Measurements from ENCODE around the gene HSPG2. TPM values are rescaled to one million over a fixed set of nuclear protein-coding genes. Genes with fewer than 3 reads are reported as not detected.
A peak's percentile ranks its signal among the peaks of the same experiment; 100 is the strongest.

Gene HSPG2
- total and polyA plus RNA-seq, 2 of the 8 experiments (the other 6 are each of a cell fraction or from before 2014, with no cell fraction given), result 17.8 to 111 TPM

DNA sequence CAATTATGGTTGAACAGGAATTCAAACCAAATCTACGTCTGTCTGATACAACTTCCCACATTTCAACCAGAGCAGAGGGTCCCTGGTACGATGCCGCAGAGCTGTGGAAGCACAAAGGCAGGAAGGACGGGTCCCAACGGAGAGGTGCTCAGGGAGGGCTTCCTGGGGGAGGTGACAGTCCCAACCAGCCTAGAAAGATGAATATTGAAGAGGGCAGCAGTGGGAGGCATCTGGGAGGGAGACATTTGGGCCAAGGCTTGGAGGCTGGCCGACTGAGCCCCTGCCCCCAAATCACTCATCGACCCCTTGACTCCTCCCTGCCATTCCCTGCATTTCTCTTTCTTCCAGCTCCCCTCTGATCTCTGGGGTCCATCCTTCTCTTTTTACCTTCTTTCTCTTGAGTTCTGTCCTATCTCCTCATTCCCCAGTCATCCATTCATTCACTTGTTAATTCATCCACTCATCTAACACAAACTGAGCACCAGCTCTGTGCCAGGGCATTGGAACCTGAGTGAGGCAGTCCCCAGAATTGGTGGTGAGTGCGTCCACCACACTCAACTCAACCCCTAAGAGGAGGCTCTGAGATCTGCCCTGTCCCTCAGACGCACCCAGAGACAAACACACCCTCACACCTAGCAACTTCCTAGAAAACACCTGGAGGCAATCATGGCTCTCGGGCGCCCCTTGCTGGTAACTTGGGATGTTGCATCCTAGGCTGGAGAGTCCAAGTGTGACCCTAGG, 26.5 kb upstream of the HSPG2 start:
- Histone ChIP-seq H3K9ac (replicated peaks in 1 of 4; ENCODE audit: extremely low read depth in 1 of 4, low read depth in 3 of 4, low read length in 3 of 4) (no peak overlapping the region), H2BK15ac (ENCODE audit: low read length) (no peak overlapping the region), H3K4ac (replicated peaks; ENCODE audit: insufficient read length, low read depth, low read length) (no peak overlapping the region), H2BK20ac (ENCODE audit: low read length) (no peak overlapping the region), H3K79me1 (ENCODE audit: low read depth, low read length) (no peaks in the 10 kb centered on the region), H3K23me2 (ENCODE audit: low read depth, low read length) (no peaks in the 10 kb centered on the region), H3K27me3 (replicated peaks in 1 of 4; ENCODE audit: control insufficient read depth in 3 of 4, extremely low read depth in 1 of 4, insufficient read depth in 3 of 4, low read length in 3 of 4) (no peaks in the 10 kb centered on the region), H4K8ac (ENCODE audit: extremely low read depth, insufficient read depth, low read length) (no peak overlapping the region), H2BK120ac (replicated peaks; ENCODE audit: low read depth, low read length) (no peak overlapping the region), H2BK5ac (ENCODE audit: low read depth, low read length) (no peak overlapping the region), H3K56ac (replicated peaks; ENCODE audit: insufficient read length, low read depth, low read length) (no peak overlapping the region), H2AFZ (ENCODE audit: low read length) (peak overlapping the region; percentile 11; the same call in 1 of the 2 replicates), H3K27ac (ENCODE audit: low read depth, low read length) (no peak overlapping the region), H4K91ac (replicated peaks; ENCODE audit: insufficient read length, low read length) (no peak overlapping the region), H3K4me1 (replicated peaks in 1 of 4; ENCODE audit: control insufficient read depth in 3 of 4, insufficient read depth in 4 of 4, low read length in 3 of 4) (peaks cover 0 to 6% (median 4%) of the 10 kb centered on the region in 4 experiments; a peak in 6 of 7 replicates), H3K36me3 (ENCODE audit: control insufficient read depth in 2 of 4, insufficient read depth in 4 of 4, low read length in 3 of 4) (no peaks in the 10 kb centered on the region), H3K4me2 (ENCODE audit: insufficient read depth in 1 of 2, low read depth in 2 of 2, low read length in 2 of 2) (peak overlapping the region in 1 of 2 experiments; percentile 38; a peak in 2 of 4 replicates), H3K4me3 (ENCODE audit: extremely low read depth in 1 of 4, insufficient read depth in 2 of 4, low read depth in 3 of 4, low read length in 4 of 4) (peak overlapping the region in 1 of 4 experiments; percentile 15; a peak in 1 of 8 replicates), H3K23ac (ENCODE audit: insufficient read length) (no peak overlapping the region), H2BK12ac (ENCODE audit: low read depth, low read length) (no peak overlapping the region), H4K5ac (ENCODE audit: insufficient read length, low read depth, low read length) (no peak overlapping the region), H2AK5ac (ENCODE audit: low read depth, low read length) (no peak overlapping the region), H3K9me3 (ENCODE audit: insufficient read depth in 2 of 2, low read depth in 1 of 2, low read length in 1 of 2) (no peaks in the 10 kb centered on the region), H3K14ac (ENCODE audit: insufficient read length) (no peak overlapping the region), H4K20me1 (replicated peaks in 1 of 2; ENCODE audit: control insufficient read depth in 1 of 2, insufficient read depth in 2 of 2, low read length in 2 of 2) (no peaks in the 10 kb centered on the region), H3K18ac (ENCODE audit: extremely low read depth, low read length) (no peak overlapping the region), H3K79me2 (ENCODE audit: control insufficient read depth in 1 of 2, insufficient read depth in 2 of 2, low read length in 2 of 2) (no peaks in the 10 kb centered on the region)
- DNase-seq (ENCODE audit: low read depth in 1 of 2, low spot score in 2 of 2), result peak; percentile 73 to 99
- 39% methylated on average over 11 of the region's 11 CpGs; no CpG with 5 or more reads in 1 of the 2 experiments for WGBS, 2 experiments (ENCODE audit: extremely low coverage in 1 of 2, insufficient coverage in 1 of 2, insufficient read length in 1 of 2, insufficient replicate concordance in 2 of 2, low coverage in 1 of 2, low lambda C conversion rate in 2 of 2, missing lambda C conversion rate in 1 of 2)
- CTCF ChIA-PET (ENCODE audit: partially characterized antibody), result interaction anchor here (0.6 to 4.6 kb wide), 33 partner anchors 8 to 302 kb away, joined by 3 to 22 read pairs (median 5); partner anchors contain the start of gene HSPG2
- FAIRE-seq, result peak; percentile 42
- POLR2A ChIA-PET (ENCODE audit: partially characterized antibody), result interaction anchor here (0.8 to 2.2 kb wide), 4 partner anchors 17 to 200 kb away, joined by 3 to 7 read pairs (median 3); no protein-coding TSS in a partner anchor
- TF ChIP-seq CREB1 (IDR thresholded peaks at IDR 0.05) (peak; percentile 25; the same call in 1 of the 2 replicates), BRCA1 (IDR thresholded peaks at IDR 0.05; ENCODE audit: low read depth, low read length) (no peak), RFX5 (IDR thresholded peaks at IDR 0.05; ENCODE audit: borderline replicate concordance, low read depth, low read length) (peak; percentile 25; the same call in 1 of the 2 replicates), TCF12 (IDR thresholded peaks at IDR 0.05; ENCODE audit: low read depth, low read length) (peak; percentile 74; the same call in 1 of the 2 replicates), HDAC2 (IDR thresholded peaks at IDR 0.05; ENCODE audit: borderline replicate concordance in 1 of 2, low read depth in 2 of 2, low read length in 2 of 2) (no peak), TAF7 (optimal IDR thresholded peaks at IDR 0.05; ENCODE audit: borderline replicate concordance, low read depth, low read length) (no peak), RAD21 (IDR thresholded peaks at IDR 0.05 in 1 of 2, conservative IDR thresholded peaks at IDR 0.05 in 1 of 2; ENCODE audit: low read depth in 2 of 2, low read length in 2 of 2) (peak; percentile 99 to 100), RBBP5 (IDR thresholded peaks at IDR 0.05; ENCODE audit: borderline replicate concordance, low read depth, low read length) (no peak), GABPA (IDR thresholded peaks at IDR 0.05; ENCODE audit: borderline replicate concordance, insufficient read depth, low read length) (no peak; the same call in 1 of the 2 replicates), SIN3A (conservative IDR thresholded peaks at IDR 0.05 in 1 of 2, IDR thresholded peaks at IDR 0.05 in 1 of 2; ENCODE audit: low read depth in 1 of 2, low read length in 2 of 2) (peak in 1 of 2 experiments; percentile 59; a peak in 1 of 4 replicates), SP2 (IDR thresholded peaks at IDR 0.05; ENCODE audit: low read length) (no peak)
